ENCODE results near the gene GRHL3. TPM values are rescaled to one million over a fixed set of nuclear protein-coding genes. Genes with fewer than 3 reads are reported as not detected.

GRHL3 gene
- total RNA-seq, 1 donor from 2014 or later = not detected

DNA sequence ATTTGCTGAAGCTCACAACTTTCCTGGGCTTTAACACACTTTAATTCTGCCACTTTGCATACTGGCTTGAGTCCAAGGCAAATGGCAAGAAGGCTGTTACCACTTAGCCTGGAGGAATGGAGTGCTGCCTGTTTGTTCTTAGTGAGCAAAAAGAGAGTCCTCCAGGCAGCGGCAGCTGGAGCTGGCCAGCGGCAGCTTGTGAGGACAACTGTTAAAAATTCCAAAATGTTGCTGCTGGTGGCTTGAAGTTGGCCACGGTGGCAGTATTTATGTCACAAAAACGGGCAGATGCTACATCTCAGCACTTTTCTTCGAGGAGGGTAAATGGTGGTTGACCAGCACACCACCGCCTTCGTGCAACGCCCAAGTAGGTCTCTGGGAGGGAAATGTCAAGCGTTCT is 67.1 kb downstream of the GRHL3 start:
- TF ChIP-seq CTCF (IDR thresholded peaks at IDR 0.05; ENCODE audit: borderline replicate concordance) = no peak
- Histone ChIP-seq H3K4me1 (peaks cover 18% of the 10 kb centered on the region), H3K4me3 (no peak overlapping the region), H3K27ac (replicated peaks) (no peak overlapping the region), H3K27me3 (ENCODE audit: low read depth) (no peaks in the 10 kb centered on the region), H3K9me3 (replicated peaks) (no peaks in the 10 kb centered on the region), H3K36me3 (peaks cover 11% of the 10 kb centered on the region)
- no peak for DNase-seq
- intact Hi-C loops (cut with micrococcal nuclease) = no loop called here

GRCh38 chr1:24386931-24387330 is 67.8 kb downstream of the GRHL3 start:
- peaks cover 25% of the 10 kb centered on the region for H3K4me1 ChIP-seq
- no peak overlapping the region for H3K27ac ChIP-seq (replicated peaks)
- peaks cover 8% of the 10 kb centered on the region for H3K36me3 ChIP-seq
- H3K9me3 ChIP-seq (replicated peaks) = no peaks in the 10 kb centered on the region
- no peak overlapping the region for H3K4me3 ChIP-seq
- intact Hi-C loops (cut with micrococcal nuclease) = no loop called here
- DNase-seq = no peak
- H3K27me3 ChIP-seq (ENCODE audit: low read depth) = no peaks in the 10 kb centered on the region
- no peak for TF ChIP-seq CTCF (IDR thresholded peaks at IDR 0.05; ENCODE audit: borderline replicate concordance)

DNA sequence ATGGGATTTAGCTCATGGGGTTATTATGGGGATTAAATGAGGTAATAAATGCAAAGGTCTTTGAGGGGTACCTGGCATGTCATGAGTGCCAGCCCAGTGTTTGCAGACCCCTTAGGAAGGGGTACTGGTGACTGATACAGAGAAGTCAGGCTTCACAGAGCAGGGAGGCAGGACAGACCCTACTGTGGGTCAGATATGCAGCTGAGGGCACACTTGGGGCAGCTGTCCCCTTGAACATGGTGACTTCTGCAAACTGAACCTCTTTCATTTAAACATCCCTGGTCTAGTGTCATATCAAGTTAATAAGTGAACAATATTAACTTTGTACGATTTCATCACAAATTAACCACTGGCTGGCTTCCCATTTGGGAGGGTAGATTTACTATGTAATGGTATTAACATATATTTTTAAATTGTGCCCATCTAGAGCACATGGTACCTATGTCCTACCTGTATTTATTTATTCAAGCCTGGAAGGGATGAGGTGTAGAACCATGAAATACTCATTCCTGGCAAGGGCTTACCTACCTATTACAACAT is 68.5 kb downstream of the GRHL3 start:
- H3K9me3 ChIP-seq (replicated peaks) = no peaks in the 10 kb centered on the region
- H3K4me1 ChIP-seq = peaks cover 33% of the 10 kb centered on the region
- no peaks in the 10 kb centered on the region for H3K27me3 ChIP-seq (ENCODE audit: low read depth)
- no peaks in the 10 kb centered on the region for H3K36me3 ChIP-seq
- H3K4me3 ChIP-seq = no peak overlapping the region
- intact Hi-C loops (cut with micrococcal nuclease) = no loop called here
- no peak for DNase-seq
- H3K27ac ChIP-seq (replicated peaks) = no peak overlapping the region
- TF ChIP-seq CTCF (IDR thresholded peaks at IDR 0.05; ENCODE audit: borderline replicate concordance) = no peak

DNA sequence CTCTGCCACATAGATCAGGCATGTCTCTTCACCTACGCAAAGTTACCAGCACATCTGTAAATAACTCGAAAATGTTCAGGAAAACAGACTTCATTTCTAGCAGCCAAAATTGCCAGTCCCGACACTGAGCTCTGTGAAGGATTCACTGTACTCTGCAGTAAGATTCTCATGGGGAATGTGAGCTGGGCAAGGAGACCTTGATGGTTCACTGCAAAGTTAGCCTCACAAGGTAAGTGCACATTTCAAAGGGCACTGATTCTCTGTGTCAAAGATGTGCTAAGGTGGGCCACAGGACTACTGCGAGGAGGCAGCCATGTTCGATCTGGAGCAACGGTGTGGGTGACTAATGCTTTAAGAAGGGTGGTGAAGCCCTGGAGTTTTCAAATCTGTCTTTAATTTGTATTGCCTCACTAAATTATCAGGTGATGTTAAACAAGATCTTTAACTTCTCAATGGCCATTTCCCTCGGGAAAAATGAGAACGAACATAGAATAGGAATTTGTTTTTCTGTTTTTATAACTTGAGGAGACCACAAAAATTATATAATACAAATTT is 69.3 kb downstream of the GRHL3 start:
- H3K4me1 ChIP-seq = peaks cover 35% of the 10 kb centered on the region
- intact Hi-C loops (cut with micrococcal nuclease) = no loop called here
- no peak overlapping the region for H3K4me3 ChIP-seq
- no peaks in the 10 kb centered on the region for H3K36me3 ChIP-seq
- no peak for DNase-seq
- TF ChIP-seq CTCF (IDR thresholded peaks at IDR 0.05; ENCODE audit: borderline replicate concordance) = no peak
- H3K27ac ChIP-seq (replicated peaks) = no peak overlapping the region
- no peaks in the 10 kb centered on the region for H3K27me3 ChIP-seq (ENCODE audit: low read depth)
- no peaks in the 10 kb centered on the region for H3K9me3 ChIP-seq (replicated peaks)

DNA sequence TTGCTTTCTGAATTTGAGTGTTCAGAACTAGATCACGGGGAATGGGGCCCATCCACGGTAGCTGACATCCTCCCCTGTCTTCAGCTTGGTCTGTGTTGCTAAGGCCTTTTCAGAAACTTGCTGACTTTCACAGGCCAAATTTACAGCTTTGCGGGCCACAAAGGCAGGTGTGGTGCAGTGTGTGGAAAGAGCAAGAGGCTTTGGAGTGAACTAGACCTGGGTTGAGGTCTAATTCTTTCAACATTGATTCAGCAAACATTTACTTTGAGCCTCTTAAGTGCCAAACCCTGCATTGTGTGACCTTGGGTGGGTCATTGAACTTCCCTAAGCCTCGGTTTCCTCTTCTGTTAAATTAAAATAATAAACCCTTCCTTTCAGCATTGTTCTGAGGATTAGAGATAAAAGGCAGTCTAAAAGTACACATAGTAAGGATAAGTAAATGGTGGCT is 70.1 kb downstream of the GRHL3 start:
- intact Hi-C loops (cut with micrococcal nuclease) = no loop called here
- H3K4me3 ChIP-seq = no peak overlapping the region
- no peaks in the 10 kb centered on the region for H3K27me3 ChIP-seq (ENCODE audit: low read depth)
- no peaks in the 10 kb centered on the region for H3K36me3 ChIP-seq
- TF ChIP-seq CTCF (IDR thresholded peaks at IDR 0.05; ENCODE audit: borderline replicate concordance) = no peak
- no peak overlapping the region for H3K27ac ChIP-seq (replicated peaks)
- peaks cover 30% of the 10 kb centered on the region for H3K4me1 ChIP-seq
- DNase-seq = no peak
- H3K9me3 ChIP-seq (replicated peaks) = no peaks in the 10 kb centered on the region

All from left ventricle myocardium inferior (tissue), 1 donor.